Memory B cell (primary cell): Measurements from ENCODE around the gene LSP1.
A peak's percentile ranks its signal among the peaks of the same experiment; 100 is the strongest.

Experiments
- ATAC-seq: fragments of 150-1000 bp; cut with Tn5 transposase; 2 replicates; pipeline ENCODE4 v1.10.0; 2021; ENCODE audit warnings: low read depth, mild to moderate bottlenecking, moderate library complexity
- DNase-seq, 2 donors: peaks; one replicate each; pipeline ENCODE4 v3.0.0; 2022; ENCODE audit warnings: low spot score in 2 of 2
- H3K27ac Mint-ChIP-seq: one replicate; pipeline ENCODE4 v1.8.0; 2022; ENCODE audit warnings: mild to moderate bottlenecking, moderate library complexity, mixed read lengths
- H3K27me3 Mint-ChIP-seq: one replicate; pipeline ENCODE4 v1.8.0; 2022; ENCODE audit warnings: mixed read lengths
- H3K36me3 Mint-ChIP-seq: one replicate; pipeline ENCODE4 v1.8.0; 2022; ENCODE audit warnings: mild to moderate bottlenecking, mixed read lengths
- H3K4me1 Mint-ChIP-seq: one replicate; pipeline ENCODE4 v1.8.0; 2022; ENCODE audit warnings: mixed read lengths
- H3K4me3 Mint-ChIP-seq: one replicate; pipeline ENCODE4 v1.8.0; 2022; ENCODE audit warnings: mild to moderate bottlenecking, moderate library complexity, mixed read lengths
- H3K9me3 Mint-ChIP-seq: one replicate; pipeline ENCODE4 v1.8.0; 2022; ENCODE audit warnings: mixed read lengths

LSP1 gene

DNA sequence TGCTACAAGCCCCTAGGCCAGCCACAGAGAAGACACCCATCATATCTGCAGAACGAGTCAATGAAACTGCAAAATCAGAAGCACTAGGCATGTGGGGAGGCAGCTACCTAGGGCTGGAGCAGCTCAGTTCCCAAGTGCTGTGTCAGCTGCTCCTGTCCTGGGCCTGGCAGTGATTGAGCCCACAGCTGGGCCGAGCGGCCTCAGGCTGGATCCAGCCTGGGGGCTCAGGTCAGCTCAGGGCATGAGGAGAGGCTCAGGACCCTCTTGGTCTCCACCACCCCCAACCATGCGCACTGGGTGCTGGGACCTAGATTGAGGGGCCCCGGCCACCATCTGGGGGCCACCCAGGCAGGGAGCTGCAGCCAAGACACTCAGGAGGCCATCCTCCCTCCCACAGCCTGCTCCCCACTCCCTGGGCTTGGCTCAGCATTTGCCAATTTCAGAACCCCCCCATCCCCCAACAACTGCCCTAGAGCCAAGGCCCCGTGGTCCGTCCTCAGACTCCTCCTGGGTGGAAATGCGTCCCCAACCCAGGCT, 64.2 kb downstream of the LSP1 start:
- peak; percentile 3 for ATAC-seq
- DNase-seq: no peak
- Mint-ChIP-seq H3K9me3 (no peaks in the 10 kb centered on the region), H3K36me3 (no peaks in the 10 kb centered on the region), H3K27me3 (peaks cover 17% of the 10 kb centered on the region), H3K4me1 (peaks cover 23% of the 10 kb centered on the region), H3K27ac (no peak overlapping the region), H3K4me3 (no peak overlapping the region)

DNA sequence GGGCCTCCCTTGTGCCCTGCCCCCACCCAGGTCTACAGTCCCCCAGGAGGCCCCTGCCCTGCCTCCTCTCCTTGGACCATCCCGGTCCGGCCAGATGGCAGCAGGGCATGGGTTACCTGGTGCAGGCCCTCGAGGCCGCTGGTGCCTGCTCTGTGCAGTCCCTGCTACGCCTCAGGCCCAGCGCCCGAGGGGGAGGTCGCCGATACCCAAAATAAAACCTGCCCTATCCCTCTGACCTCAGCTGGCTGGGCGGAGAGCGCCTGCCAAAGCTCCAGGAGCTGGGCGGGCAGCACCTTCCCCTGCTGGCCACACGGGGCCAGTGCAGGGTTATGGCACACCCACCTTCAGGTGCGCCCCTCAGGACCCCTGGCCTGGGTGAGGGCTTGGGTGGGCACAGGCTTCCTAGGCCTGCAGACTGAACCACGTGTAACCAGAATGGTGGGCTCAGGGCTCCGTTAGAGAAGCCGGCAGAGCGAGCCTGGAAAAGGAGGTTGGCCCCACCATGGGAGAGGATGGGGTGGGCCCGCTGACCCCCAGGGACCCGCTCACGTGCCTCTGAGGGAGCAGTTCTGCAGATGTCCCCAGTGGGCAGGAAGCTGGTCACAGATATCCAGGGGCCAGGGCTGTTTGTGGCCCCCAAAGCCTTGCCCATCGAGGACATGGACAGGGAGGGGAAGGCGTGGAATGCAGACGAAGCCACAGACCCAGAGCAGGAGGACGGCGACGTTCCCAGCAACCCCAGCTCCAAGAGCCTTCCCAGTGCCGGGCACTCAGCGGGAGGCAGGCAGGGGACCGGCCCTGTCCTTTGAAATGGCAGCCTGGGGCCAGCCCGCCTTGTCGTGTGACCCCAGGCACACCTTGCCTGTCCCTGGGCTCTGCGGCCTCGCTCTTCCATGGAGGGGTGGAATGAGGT, 64.9 kb downstream of the LSP1 start:
- H3K27me3 Mint-ChIP-seq: peaks cover 18% of the 10 kb centered on the region
- H3K36me3 Mint-ChIP-seq: no peaks in the 10 kb centered on the region
- H3K4me1 Mint-ChIP-seq: peaks cover 22% of the 10 kb centered on the region
- ATAC-seq: peak; percentile 28
- no peaks in the 10 kb centered on the region for H3K9me3 Mint-ChIP-seq
- H3K27ac Mint-ChIP-seq: no peak overlapping the region
- no peak for DNase-seq
- no peak overlapping the region for H3K4me3 Mint-ChIP-seq

DNA sequence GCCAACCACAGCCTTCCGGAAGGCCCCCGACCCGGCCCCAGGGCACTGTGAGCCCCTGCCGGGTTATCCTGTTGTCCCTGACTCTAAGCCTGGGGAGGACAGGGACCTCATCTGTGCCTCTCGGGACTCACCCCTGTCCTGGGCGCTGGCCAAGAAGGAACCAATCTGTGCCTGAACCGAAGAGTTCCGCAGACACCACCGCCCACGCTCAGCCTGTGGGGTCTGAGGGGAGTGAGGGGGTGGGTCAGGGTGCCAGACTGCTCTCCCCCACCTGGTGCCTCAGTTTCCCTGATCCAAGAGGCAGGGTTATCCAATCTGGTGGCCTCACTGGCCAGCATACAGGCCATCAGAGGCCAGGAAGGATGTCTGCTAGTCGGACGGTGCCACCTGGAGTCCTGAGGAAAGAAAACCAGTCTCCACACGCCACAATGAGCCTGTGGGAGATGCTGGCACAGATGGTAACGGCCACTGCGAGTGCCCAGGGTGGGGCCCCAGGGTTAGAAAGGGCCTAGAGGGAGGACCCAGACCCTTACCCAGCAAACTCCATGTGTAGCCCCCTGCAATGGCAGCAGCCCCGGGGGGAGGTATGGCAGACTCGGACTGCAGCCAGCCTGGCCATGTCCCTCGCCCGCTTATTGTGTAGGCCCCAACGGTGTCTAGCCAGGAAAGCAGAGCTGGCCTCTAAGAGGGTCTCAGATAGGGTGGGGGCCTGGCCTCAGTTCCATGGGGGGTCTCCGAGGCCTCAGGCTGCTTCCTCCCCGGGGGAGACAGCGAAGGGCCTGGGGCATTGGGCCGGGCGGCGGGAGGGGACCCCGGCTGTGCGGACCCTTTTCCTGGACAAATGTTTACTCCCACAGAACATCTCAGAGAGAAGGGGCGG, 65.8 kb downstream of the LSP1 start:
- peaks cover 26% of the 10 kb centered on the region for H3K4me1 Mint-ChIP-seq
- no peaks in the 10 kb centered on the region for H3K9me3 Mint-ChIP-seq
- no peak overlapping the region for H3K27ac Mint-ChIP-seq
- no peak for ATAC-seq
- H3K36me3 Mint-ChIP-seq: no peaks in the 10 kb centered on the region
- no peak overlapping the region for H3K4me3 Mint-ChIP-seq
- no peak for DNase-seq
- H3K27me3 Mint-ChIP-seq: peaks cover 20% of the 10 kb centered on the region

DNA sequence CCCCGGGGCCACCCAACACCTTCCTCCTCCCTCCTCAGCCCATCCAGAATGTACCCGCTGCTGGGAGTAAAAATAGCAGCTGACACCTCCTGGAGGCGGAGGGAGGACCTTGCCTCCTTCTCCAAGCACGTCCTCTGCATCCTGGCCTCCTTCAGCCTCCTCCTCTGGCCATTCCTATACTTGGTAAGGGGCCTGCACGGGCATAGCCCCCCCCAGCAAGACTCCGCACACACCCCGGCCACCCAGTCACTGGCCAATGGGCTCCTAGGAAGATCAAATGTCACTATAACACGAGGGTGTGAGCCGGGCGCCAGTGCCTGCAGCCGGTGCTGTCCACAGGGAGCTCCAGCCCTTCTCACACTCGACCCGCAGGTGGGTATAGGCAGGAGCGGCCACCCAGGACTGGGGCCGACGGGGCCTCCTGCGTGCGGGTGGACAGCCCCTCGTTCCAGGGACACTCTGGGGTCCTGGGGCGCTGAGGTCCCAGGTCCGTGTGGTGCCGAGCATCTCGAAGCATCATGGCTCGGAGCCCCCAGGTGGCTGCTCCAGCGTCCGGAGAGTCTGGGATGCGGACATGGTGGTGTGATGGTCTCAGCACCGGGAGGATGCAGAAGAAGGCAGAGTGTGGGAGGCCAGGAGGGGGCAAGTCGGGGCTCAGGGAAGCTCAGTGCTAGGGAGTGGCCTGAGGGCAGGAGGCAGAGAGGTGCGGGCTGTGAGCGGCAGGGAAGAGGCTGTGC, 66.7 kb downstream of the LSP1 start, which contains the start of gene TNNT3:
TNNT3 (plus strand) TSS at position 313 of the 737 bp plus-strand sequence. CDS start 3,172 bp downstream, outside the sequence.
- Mint-ChIP-seq H3K36me3 (no peaks in the 10 kb centered on the region), H3K4me1 (peaks cover 27% of the 10 kb centered on the region), H3K27me3 (peaks cover 18% of the 10 kb centered on the region), H3K9me3 (no peaks in the 10 kb centered on the region), H3K27ac (no peak within 1 kb of the TSS), H3K4me3 (no peak within 1 kb of the TSS)
- no peak for DNase-seq
- no peak for ATAC-seq

DNA sequence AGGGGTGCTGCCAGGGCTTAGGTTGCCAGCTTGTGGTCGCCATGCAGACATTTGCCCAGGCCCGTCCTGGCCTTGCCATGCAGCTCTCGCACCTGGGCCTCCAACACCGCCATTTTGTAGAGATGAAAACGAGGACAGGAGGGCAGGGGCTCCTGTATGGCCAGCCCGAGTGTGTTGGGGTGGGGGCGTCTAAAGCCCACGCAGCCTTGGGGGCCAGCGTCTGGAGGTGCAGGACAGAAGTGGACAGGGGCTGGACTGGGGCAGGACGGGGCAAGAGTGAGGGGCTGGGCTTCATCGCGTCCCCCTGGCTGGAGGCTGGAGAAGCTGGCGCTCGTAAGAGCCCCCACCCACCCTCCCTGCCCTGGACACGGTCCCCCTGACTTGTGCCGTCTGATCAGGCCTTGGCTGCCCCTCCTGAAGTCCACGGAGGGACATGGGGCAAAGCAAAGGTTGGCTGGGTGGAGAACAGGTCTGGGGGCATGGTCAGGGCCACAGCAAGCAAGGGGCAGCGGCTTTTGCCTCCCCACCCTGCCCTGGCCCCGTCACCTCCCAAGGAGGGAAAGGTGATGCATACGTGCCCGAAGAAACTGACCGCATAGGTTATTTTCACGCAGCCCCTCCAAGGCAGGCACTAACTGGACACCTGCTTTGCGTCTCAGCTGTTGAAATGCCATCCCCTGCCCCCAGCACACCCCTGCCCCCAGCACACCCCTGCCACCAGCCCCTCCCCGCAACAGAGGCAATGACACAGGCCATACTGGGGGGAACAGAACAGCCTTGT, 67.4 kb downstream of the LSP1 start:
- no peak overlapping the region for H3K27ac Mint-ChIP-seq
- H3K4me1 Mint-ChIP-seq: peaks cover 20% of the 10 kb centered on the region
- DNase-seq (no peak), ATAC-seq (no peak)
- H3K4me3 Mint-ChIP-seq: no peak overlapping the region
- no peaks in the 10 kb centered on the region for H3K9me3 Mint-ChIP-seq
- H3K27me3 Mint-ChIP-seq: peaks cover 11% of the 10 kb centered on the region
- no peaks in the 10 kb centered on the region for H3K36me3 Mint-ChIP-seq

DNA sequence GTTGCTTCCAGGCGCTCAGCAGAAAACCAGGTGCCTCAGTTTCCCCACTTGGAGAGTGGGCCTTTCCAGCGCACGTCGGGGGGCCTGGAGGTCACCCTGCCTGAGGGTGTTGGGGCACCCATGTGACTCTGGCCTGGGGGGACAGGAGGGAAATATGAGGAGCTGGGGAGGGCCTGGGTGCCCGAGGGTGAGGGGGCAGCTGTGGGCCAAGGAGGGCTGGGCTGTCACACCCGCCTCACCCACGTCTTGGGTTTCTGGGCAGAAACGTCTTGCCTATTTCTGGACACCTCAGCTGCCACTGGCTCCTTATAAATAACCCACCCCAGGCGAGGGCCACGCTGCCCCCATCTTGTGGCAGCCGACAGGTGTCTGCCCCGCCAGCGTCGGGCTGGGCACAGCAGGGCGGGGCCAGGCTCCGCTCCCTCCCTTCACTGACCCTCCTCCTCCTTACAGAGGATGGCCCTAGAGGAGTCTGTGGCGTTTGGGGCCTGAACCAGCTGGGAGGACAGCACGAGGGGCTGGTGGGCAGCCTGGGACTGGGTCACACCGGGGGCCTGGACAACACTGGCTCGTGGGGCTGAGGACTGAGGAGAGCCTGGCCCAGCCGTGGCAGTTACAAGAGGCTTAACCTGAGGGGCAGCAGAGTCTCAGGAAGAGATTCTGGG, 68.2 kb downstream of the LSP1 start:
- H3K4me1 Mint-ChIP-seq: peaks cover 15% of the 10 kb centered on the region
- no peak overlapping the region for H3K27ac Mint-ChIP-seq
- H3K9me3 Mint-ChIP-seq: no peaks in the 10 kb centered on the region
- DNase-seq (no peak), ATAC-seq (peak; percentile 49)
- H3K36me3 Mint-ChIP-seq: no peaks in the 10 kb centered on the region
- peaks cover 12% of the 10 kb centered on the region for H3K27me3 Mint-ChIP-seq
- no peak overlapping the region for H3K4me3 Mint-ChIP-seq

DNA sequence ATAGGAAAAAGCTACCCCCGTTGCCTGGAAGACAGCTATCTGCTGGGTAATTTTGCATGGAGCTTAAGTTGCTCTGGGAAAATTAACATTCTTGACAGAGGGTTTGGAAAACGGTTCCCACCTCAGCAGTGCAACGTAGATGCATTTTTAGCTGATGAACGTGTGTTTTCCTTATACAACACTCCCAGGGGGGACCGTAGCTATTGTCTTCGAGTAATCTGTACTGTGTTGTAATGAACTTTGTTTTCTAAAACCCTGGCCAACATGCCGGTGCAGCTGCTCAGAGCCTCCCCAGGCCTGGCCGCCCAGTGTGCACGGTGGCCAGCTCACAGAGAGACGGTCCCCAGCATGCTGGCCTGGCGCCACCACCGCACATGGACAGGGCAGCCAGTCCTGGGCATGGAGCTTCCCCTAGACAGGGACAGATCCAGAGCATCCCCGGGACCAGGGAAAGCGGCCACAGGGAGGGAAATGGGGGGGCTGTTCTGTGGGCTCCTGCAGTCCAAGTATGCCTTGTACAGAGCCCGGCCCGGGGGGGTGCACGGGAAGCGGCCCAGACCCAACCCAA, 68.8 kb downstream of the LSP1 start:
- Mint-ChIP-seq H3K4me3 (no peak overlapping the region), H3K9me3 (no peaks in the 10 kb centered on the region), H3K36me3 (no peaks in the 10 kb centered on the region), H3K4me1 (peaks cover 15% of the 10 kb centered on the region), H3K27me3 (peaks cover 15% of the 10 kb centered on the region), H3K27ac (no peak overlapping the region)
- DNase-seq: no peak
- ATAC-seq: no peak

DNA sequence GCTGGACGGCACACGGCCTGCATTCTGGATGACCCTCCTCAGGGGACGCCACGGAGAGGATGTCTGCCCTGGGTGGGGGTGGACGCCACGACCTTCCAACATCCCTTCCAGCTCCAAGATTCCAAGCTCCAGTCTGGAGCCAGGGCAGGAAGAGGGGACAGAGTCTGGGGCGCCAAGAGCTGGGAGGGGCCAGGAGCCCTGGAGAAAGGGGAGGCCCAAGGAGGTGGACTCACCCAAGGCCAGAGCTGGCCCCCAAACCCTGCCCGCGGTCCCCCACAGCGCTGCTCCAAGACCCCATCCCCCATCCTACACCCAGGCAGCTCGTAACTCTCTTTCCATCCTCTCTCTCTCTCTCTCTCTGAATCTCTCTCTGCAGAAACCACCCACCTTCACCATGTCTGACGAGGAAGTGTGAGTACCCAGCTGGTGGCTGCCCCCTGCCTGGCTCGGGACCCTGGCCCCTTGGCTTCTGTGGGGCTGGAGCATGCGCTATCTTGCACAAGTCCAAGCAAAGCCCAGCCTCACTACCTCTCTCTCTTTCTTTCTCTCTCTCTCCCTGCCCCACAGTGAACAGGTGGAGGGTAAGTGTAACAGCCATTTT, 69.7 kb downstream of the LSP1 start:
- Mint-ChIP-seq H3K4me3 (no peak overlapping the region), H3K27me3 (peaks cover 16% of the 10 kb centered on the region), H3K27ac (no peak overlapping the region)

DNA sequence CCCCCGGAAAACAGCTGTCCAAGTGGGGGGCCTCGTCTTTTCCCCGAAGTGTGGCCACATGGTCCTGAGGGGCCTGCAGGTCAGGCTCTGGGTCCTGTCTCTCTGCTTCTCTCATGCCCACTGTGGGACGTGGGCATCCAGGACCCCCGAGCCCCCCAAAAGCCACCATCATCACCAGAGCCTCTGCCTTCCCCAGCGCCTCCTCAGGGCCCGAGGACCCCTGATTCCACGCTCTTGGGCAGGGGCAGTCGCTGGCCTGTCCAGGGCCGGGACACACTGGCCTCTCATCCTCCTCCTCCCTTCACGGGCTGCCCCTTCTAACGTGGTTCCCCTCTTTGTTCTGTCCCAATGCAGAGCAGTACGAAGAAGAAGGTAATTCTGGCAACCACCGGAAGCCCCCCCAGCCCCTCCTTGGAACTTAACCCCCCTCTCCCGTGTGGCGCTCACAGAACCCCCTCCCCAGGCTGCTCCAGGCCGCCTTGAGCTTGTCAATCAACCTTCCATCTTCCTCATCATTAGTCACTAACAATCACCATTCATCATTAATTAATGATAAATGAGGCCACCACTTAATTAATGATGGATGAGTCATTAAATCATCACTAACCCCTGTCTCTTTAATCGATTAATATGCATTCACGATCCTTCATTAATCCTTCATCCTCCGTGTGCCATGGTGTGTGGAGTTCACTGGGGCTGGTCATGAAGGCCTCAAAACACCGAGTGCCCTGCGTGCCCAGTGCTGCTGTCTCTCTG, 70.5 kb downstream of the LSP1 start:
- Mint-ChIP-seq H3K36me3 (no peaks in the 10 kb centered on the region), H3K4me3 (no peak overlapping the region), H3K9me3 (no peaks in the 10 kb centered on the region), H3K27me3 (peaks cover 18% of the 10 kb centered on the region), H3K27ac (no peak overlapping the region), H3K4me1 (peaks cover 13% of the 10 kb centered on the region)
- ATAC-seq (no peak), DNase-seq (no peak)

More for the DNA sequence above, 69.7 kb downstream of the LSP1 start:
- no peak for ATAC-seq
- no peaks in the 10 kb centered on the region for H3K9me3 Mint-ChIP-seq
- H3K36me3 Mint-ChIP-seq: no peaks in the 10 kb centered on the region
- H3K4me1 Mint-ChIP-seq: peaks cover 13% of the 10 kb centered on the region
- no peak for DNase-seq

DNA sequence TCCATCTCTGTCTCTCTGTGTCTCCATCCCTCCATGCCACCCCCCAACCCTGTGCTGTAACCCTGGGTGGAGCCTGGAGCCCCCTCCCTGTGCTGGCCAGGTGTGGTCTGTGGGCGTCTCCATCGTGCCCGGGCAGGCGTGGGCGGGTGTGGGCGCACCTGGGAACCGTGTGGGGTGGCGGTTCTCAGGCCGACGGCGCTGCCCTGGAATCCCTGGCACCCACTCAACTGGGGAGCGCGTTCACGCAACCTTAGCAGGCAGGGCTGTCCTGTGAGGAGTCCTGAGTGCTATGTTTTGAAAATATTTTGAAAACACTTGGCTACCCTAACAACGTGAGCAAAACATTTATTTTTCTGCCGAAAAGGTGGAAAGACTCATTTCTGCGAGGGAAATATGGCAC, 71.3 kb downstream of the LSP1 start:
- Mint-ChIP-seq H3K4me3 (no peak overlapping the region), H3K9me3 (no peaks in the 10 kb centered on the region), H3K27me3 (peaks cover 18% of the 10 kb centered on the region), H3K4me1 (peaks cover 13% of the 10 kb centered on the region), H3K36me3 (no peaks in the 10 kb centered on the region), H3K27ac (no peak overlapping the region)
- ATAC-seq (no peak), DNase-seq (no peak)

DNA sequence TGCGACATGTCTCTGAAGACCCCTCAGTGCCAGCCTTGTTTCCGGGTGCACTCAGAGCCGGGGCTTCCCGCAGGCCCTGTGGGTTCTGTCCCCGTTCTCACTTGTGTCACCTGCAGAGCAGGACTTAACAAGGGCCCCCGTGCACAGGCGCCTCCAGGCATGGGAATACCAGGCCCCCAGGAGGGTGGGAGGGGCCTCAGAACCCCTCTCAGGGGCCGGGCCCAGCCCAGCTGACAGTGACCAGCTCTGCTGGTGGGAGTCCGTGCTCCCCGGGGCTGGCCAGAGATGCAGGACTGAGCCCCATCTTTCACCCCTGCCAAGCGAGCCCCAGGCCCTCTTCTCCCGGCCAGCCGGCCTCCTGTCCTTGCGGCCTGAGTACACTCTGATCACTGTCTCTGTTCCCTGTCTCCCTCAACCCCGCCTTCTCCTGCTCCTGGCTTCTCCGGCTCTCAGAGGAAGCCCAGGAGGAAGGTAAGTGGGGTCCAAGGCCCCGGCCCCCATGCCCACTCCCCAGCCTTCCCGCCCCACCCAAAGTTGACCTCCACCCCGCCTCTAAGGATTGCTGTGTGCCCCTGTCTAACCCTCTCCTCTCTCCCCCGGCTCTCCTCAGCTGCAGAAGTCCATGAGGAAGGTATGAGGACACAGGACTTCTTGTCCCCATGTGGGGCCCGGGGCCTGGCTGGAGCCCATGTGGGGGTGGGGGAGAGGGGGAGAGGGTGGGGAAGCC, 71.9 kb downstream of the LSP1 start:
- no peak overlapping the region for H3K27ac Mint-ChIP-seq
- no peak overlapping the region for H3K4me3 Mint-ChIP-seq
- no peaks in the 10 kb centered on the region for H3K36me3 Mint-ChIP-seq
- H3K9me3 Mint-ChIP-seq: no peaks in the 10 kb centered on the region
- DNase-seq (no peak), ATAC-seq (no peak)
- H3K27me3 Mint-ChIP-seq: peaks cover 20% of the 10 kb centered on the region
- H3K4me1 Mint-ChIP-seq: peaks cover 13% of the 10 kb centered on the region
